NCI-H1417 treated with DMSO at 0.1 percent for 48 hours (cell line): ENCODE results near the gene SARDH.

Experiments
- DNase-seq: peaks from one replicate; lab custom pipeline; 2025; lab: John Stamatoyannopoulos, UW

Gene SARDH

DNA sequence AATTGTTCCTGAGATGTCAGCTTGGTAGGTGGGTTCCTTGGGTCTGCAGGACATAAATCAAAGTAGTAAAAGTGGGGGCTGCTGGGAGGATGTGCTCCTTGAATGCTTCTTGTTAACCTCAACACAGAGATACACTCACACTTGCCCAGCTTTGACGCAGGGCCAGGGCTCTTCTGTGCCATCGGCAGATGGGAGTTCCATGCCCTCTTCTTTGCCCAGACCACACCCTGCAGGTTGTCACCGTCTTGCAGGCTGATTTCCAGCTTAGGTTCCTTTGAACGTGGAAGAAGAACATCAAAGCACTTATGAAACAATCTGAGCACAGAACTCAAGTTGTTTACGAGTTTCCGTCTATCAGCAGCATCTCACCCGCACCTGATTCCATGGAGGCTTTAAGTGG is 91.0 kb downstream of the SARDH start:
- DNase-seq: no peak

DNA sequence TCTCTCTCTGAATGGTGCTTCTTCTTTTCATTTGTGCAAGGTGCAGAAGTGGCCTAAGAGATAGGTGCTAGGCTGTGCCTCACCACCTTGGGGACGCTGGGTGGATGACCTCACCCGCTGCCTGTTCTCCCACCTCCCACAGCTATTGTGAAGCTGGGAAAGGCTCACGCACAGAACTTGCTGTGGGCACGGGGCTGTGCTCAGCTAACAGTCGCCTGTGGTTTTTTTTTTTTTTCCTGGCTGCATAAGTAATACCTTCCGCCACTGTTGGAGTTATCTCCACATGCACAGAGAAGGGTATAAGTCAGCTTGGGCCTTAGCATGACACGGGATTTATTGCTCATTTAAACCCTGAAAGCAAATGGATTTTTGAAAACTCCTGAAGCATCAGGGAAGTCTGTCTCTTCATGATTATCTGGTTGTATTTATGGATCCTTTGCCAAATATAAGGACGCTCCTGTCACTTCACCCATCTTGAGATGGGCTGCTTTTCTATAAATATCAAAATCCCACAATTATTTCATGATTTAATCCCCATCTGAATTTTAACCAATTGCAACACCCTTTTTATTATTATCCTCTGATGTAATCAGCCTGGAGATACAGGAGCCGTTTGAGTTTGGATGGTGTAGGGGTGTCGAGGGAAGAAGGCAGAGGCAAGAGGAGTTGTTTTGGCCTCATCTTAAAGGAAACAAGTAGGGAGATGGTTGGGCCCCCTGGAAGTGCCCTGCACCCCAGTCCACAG is 93.0 kb downstream of the SARDH start:
- no peak for DNase-seq

DNA sequence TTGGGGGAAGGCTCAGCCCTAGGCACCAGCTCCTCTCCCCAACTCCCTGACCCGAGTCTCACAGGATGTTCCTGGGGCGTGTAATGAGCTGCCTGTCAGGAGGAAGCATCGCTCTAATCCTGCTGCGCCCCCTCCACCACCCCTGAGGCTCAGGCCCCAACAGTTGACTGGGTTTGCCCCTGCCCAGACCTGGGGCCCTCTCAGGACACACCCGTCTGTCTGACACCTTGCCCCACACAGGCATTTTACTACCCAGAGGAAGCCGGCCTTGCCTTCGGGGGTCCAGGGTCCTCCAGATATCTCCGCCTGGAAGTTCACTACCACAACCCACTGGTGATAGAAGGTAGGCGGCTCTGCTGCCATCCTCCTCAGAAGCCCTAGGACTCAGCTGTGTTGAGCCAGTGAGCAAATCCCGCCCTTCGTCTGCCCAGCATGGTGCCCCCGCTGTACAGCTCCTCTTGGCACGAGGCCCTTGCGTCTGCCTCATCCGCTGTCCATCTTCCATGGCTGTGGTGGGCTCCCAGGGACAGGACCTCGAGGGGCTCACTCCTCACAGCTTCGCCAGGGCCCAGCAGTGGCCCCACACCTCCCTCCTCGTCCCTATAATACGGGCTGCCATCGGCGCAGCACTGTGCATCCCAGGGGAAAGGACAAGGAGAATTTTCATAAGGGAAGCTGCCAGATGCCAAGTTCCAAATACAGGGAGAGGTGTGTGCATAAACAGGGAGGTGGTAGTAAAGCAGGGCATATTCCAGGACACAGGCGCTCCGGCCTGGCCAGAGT is 94.0 kb downstream of the SARDH start:
- DNase-seq: no peak

DNA sequence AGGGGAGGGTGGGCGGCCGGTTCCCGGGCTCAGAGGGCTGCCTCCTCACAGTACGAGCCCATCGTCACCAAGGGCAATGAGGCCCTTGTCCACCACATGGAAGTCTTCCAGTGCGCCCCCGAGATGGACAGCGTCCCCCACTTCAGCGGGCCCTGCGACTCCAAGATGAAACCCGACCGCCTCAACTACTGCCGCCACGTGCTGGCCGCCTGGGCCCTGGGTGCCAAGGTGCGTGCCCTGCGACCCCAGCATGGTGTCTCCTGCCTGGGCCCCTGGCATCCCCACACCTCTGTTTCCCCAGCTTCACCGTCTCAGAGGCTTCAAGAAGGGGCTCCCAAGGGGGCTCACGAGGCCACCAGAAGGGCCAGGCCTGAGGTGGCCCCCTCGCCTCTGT is 94.8 kb downstream of the SARDH start:
- no peak for DNase-seq

DNA sequence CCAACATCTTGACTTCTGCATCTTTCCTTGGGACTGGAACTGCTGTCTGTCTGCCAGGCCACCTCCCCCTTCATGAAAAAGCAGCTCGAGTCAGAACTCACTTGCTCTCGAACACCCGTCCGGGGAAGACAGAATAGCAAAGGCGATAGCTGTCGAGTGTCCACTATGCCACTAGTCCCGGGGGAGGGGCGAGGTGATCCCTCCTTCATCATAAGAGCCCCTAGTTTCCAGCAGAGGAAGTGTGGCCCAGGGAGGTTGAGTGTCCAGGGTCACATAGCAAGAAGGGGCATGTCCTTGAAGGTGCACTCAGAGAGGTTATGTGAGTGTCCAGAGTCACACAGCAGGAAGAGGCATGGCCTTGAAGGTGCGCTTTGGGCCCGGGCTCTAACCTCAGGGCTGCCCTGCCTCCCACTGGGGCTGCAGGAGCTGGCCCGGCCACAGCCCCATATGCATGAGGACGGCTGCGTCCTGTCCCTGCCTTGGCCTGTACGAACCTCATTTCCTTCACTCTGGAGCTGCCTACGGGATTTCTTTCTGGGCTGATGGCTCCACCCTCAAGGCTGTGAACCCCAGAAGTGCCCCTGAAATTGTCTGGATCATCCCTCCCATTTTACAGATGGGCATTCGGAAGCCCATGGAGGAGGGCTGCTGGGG is 95.3 kb downstream of the SARDH start:
- DNase-seq: no peak

DNA sequence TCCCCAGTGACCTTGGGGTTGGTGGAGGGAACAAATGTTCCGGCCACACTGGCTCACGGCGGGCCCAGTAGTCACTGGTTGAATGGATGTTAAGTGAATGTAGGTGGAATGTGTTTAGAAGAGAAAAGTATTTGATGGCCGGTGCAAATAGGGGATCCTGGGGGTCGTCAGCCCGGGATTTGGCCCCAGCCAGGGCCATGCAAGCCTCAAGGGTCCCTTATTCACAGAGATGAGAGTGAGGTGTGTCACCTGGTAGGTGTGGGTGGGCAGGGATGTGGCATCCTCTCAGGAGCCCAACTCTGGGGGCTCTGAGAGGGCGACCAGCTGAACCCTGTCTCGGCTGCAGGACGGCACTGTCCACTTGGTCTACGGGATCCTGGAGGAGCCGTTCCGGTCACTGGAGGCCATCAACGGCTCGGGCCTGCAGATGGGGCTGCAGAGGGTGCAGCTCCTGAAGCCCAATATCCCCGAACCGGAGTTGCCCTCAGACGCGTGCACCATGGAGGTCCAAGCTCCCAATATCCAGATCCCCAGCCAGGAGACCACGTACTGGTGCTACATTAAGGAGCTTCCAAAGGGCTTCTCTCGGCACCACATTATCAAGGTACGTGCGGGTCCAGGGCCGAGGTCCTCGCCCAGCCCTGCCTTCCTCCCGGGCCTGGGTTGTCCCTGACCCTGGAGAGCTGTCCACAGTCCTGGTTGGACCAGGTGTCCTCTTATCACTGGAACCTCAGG is 96.1 kb downstream of the SARDH start:
- no peak for DNase-seq

DNA sequence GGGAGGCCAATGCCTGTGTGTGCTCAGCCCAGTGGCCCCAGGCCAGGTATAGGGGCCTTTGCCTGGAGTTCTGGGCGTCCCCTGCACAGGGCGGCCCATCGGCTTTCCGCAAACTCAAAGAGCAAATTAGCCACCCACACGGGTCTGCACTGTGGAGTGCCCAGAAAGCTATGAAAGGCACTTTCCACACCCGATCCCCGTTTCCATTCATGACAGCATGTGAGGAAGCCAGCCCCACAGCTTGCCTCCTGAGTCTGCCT is 96.8 kb downstream of the SARDH start:
- no peak for DNase-seq

DNA sequence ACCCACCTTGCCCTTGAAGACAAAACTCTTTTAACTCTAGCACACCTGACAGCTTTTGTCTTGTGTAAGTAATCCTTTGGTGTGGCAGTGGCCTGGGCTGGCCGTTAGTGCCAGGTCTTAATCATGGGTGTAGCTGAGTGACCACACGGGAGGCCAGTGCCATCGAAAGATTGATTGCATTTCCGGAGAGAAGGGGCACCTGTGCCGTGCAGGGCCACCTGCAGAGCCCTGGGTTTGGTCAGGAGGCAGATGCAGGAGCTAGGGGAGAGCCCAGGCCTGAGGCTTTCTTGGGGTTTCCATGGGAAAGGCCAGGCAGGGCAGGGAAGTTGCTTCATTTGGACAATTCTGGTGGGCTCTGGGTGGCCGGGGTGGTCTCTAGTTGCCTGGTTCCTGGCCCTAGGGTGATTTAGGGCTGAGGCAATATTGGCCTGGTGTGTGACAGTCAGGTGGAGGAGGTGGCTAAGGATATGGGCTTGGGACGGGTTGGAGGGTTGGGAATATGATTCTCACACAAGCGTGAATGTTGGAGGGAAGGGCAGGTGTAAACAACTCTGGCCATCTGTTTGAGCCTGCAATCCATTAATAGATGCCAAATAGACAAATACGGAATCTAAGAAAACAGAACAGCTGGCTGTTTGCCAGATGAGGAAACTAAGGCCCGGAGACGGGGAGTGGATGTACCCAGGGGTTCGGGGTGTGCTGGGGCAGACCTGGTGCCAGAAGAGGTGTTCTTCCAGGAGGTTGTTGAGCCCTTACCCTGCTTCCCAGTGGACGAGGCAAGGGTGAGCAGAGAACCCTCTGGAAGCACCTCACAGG is 97.4 kb downstream of the SARDH start:
- DNase-seq: no peak

DNA sequence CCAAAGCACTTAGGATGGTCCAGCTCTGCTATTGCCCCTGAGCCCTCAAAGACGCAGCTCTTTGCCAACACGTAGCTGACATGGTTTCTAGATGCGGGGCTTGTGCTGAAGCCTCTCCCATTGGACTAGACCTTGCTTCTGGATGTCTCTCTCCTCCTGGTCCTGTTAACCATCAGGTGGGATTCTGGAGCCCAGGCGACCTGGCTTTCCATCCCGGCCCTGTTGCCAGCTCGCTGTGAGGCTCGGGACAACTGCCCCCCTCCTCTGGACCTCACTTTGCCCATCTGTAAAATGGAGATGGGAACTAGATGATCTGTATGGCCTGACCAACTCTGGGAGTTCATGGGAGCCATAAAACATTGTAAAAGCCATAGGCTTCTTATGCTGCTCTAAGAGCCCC is 98.0 kb downstream of the SARDH start:
- no peak for DNase-seq

DNA sequence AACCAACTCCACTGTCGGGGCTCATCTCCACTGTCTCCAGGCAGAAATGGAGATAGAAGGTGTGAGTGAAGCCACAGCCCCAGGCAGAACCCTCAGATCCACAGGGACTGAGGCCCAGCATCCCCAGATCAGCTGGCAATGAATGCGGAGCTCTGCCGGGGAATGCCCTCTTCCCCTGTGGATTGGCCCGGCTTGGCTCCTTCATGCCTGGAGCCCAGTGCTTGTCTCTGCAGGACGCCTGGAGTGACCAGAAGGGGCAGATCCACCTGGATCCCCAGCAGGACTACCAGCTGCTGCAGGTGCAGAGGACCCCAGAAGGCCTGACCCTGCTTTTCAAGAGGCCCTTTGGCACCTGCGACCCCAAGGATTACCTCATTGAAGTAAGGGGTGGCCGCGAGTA is 98.5 kb downstream of the SARDH start:
- no peak for DNase-seq

DNA sequence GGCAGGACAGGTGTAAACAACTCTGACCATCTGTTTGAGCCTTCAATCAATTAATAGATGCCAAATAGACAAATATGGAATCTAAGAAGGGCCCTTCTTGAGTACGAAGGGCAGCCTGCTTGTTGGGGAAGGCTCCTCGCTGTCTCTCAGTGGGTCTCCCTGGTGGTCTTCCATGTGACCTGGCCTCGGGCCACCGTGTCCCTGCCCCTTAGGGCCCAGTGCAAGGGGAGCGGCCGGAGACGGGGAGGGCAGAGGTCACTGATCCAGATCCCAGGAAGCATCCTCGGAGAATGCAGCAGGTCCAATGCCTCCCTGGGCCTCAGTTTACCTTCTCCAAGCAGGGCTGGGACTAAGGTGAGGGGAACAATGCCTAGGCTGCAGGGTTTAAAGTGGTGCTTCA is 99.4 kb downstream of the SARDH start:
- no peak for DNase-seq

DNA sequence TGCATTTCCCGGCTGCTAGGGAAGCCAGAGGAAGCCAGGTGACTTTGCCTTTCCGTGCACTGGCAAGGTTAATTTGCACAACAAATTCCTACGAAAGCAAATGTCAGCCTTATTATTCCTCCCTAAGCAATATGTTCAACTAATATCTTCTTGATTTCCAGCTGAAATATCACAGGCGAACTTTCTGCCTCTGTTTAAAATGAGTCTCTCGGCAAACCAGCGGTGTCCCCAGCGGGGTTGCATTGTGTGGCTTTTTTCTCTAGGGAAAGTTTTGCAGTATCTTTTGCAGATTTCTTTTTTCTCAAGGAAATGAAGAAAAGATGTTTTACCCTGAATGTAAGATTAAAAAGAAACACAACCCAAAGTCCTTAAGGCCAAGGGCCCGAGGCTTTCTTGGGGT is 100.1 kb downstream of the SARDH start:
- DNase-seq: no peak

DNA sequence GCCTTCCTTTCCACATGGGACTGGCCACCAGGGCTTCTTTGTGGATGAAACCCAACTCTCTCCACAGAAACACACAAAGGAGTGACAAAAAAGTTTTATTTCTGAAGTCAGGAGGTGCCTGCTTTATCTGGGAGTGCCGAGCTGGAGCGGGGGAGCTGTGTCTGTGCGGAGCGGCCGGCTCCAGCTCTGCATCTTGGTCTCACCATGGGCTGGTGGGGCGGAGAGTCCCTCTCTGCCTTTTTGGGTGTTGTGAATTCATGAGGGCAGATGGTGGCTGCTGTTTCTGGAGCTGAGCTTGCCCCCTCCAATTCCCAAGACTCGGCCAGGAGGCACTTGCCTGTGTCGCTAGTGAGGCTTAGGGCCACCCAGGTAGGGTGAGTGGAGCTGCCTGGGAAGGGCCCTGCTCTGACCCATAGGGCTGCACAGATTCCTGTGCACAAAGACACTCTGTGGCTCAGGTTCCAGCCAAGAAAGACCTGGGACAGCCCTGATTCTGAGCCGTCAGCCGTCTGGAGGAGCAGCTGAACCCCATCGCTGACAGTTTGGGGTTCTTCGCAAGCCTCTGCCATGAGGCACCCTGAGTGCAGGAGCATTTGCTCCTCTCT is 100.6 kb downstream of the SARDH start:
- no peak for DNase-seq

DNA sequence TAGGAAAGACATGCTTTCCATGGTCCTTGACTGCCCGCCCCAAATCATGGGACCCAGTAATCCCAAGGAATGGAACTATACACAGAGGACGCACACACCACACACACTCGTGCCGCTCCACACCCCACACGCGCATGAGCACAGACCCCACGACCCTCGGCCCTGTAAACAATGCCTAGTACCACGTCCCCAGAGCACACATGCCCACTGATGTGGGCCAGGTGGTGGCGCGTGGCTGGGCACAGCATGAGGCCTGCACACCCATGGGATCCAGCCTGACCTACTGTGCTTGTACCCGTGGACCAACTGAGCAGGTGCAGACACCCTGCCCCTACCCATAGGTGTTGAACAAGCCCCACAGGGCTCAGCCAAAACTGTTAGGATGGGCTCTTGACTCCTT is 101.2 kb downstream of the SARDH start:
- DNase-seq: no peak

DNA sequence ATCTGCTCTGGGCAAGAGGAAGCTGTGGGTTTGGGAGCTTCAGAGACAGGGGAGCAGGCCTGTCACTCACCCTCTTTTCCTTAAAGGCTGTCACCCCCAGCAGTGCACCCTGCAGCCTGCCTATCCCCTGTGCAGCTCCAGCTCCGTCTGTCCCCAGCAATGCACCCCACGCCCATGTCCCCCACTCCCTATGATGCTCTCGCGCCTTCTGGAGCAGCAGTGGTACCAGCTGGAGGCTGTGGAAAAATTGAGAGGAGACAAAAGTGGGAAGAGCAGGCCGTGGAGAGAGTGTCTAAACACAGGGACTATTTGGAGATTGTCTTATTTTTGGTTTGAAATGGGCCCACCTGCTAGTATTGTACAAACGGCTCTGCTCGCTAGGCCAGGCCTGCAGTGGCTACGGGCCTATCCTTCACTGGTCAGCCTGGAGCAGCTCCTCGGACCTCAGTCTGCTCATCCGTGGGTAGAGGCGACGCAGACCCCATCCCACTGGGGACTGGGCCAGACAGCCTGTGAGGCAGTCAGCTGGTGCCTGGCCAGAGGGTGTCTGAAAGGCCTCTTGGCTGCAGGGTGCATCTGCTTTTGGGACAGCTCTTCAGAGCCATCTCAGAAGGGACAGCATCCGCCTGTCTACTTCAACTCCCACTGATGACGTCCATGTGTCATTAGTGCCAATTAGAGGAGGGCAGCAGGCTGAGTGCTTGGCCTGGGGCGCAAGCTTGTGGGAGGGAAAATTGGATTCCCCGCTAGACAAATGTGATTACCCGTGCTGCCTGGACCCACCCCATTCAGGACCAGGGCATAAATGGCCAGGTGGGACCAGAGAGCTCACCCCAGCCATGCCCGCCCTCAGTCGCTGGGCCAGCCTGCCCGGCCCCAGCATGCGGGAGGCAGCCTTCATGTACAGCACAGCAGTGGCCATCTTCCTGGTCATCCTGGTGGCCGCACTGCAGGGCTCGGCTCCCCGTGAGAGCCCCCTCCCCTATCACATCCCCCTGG is 102.3 kb downstream of the SARDH start, which contains the start of gene DBH:
DBH (plus strand) TSS at position 831 of the 999 bp plus-strand sequence; CDS start at position 840, 9 bp downstream.
- DNase-seq: no peak

DNA sequence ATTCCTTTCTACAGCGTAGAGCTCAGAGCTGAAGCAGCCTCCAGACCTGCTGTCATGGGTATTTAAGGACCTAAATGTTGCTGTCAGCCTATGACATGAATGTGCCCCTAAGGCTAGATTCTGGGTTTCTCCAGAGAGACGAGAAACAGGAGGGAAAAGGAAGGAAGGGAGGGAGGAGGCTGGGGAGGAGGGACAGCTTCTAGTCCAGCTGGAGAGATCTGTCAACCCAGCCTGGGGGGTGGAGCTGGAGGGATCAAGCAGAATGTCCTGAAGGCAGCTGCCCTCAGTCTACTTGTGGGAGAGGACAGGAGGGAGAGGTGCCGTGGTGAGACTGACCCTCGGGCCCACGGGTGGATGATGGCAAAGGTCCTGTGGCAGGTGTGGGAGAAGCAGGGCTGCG is 103.1 kb downstream of the SARDH start:
- DNase-seq: no peak

DNA sequence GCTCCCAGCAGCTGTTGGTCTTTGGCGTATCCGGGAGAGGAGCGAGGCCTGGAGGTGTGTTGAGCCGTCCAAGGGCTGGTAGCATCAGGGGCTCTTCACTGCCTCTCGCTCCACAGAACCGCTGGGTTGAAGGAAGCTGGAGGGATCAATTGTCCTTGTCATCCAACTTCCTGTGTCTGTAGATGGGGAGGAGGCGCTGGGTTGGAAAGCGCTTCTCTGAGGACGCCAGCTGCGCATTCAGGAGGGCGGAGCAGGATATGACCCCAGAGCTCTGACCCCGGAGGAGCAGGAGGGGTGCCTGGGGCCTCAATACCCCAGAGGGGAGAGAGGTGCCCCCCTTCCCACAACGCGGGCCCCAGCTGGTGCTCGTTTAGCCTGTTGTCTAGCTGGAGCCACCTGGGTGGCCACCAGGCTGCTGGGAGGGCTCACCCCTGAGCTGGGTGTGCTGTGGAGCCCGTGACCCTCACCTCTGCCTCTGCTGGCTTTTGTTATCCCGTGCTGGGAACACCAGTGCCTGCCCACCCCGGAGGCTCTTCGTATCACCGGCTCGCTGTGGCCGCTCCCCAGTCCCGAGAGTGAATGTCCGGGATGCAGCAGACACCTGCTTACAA is 104.0 kb downstream of the SARDH start:
- peak; percentile 67 for DNase-seq

DNA sequence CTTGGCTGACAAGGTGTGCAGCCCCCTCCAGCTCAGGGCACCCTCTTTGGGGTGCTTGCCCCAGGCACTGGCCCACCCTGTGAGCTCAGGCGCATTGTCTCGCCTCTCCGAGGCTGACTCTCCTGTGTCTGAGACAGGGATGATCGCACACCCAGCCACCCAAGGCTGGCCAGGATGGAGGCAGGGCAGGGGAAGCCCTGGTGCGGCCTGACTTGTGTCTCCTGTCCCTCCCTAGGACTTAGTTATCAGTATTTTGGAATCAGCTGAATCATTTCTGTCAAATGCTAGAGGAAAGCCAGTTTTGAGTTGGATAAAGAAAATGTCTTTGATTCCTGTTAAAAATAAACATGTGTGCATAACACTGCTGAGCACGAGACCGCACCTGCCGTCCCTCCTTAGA is 104.5 kb downstream of the SARDH start:
- no peak for DNase-seq

DNA sequence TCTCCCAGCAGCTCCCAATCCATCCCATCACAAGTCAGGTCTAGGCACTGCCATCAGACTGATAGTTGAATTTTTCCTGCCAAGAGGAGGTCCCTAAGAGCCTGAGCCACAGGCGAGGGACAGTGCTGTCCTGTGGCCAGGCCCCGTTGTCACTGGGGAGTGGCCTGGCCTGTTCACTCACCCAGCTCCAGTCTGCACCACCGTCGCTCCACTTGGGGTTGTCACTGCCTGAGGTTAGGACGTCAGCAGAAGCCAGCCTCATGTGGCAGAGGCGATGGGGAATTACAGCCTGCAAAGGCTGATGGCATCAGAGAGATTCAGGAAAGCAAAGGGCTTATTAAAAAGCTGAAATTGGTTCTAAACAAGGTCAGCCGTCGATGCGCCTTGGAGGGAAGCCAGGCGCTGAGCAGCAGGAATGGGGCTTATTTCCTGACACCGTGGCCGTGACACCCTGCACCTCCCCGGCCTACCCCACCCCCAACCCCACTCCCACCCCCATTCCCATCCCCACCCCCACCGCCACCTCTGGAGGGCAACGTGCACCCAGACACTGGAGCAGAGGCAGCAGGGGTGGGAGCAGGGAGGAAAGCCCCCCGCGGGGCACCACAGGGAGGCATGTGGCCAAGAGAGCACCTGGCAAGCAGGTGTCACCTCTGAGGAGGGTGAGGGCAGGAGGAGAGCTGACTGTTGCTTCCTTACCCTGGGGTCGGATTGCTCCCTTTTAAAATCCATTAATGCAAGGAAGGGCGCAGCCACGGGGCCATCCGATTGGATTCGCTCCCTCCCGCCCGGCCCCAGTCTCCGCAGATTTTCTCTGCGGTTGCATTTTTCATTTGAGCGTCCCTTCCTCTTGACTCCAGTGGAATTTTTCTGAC is 105.1 kb downstream of the SARDH start:
- peak; percentile 53 for DNase-seq
